HG02642 (cell line): ENCODE data around the gene CLEC4F.

Experiments
- ATAC-seq: cut with Tn5 transposase; IDR thresholded peaks from one replicate; pipeline ENCODE4 v1.9.1; 2021; ENCODE audit warnings: mild to moderate bottlenecking; ENCODE audit not compliant: unreplicated experiment, poor library complexity

The CLEC4F gene

DNA sequence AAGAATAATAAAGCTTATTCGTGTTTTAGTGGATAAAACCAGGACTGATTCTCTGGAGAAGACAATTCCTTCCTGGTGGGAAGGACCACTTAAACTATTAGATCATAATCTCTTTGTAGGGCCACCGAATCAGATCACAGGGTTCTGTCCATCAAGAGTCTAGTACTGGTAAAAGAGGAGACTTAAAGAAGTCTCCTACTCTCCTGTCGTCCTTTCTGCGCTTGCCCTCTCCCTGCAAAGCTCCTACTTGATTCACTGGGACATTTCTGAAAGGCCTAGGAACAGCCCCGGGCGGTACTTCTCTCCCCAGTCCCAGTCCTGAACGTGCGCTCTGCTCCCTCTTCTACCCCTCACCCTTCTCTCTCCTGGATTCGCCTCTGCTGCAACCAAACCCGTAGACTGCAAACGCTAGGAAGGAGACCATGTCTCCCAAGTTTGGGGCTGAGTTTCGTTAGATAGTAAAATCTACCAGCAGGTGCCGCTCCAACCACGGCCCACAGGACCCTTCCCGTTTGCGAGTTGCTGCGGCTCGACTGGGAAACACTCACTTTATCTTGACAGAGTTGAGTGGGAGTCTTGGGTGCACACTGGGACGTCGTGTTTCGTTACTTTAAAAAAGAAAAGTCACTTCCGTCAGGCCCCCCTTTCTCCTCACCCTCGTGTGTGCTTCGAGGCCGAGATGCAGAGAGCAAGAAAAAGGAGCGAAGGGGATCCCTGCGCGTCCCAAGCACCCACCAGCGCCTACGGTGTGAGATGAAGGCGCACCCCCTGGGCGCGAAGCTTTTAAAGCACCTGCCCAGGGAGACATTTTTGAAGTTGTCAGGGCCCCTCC, 30.9 kb downstream of the CLEC4F start:
- no peak for ATAC-seq

DNA sequence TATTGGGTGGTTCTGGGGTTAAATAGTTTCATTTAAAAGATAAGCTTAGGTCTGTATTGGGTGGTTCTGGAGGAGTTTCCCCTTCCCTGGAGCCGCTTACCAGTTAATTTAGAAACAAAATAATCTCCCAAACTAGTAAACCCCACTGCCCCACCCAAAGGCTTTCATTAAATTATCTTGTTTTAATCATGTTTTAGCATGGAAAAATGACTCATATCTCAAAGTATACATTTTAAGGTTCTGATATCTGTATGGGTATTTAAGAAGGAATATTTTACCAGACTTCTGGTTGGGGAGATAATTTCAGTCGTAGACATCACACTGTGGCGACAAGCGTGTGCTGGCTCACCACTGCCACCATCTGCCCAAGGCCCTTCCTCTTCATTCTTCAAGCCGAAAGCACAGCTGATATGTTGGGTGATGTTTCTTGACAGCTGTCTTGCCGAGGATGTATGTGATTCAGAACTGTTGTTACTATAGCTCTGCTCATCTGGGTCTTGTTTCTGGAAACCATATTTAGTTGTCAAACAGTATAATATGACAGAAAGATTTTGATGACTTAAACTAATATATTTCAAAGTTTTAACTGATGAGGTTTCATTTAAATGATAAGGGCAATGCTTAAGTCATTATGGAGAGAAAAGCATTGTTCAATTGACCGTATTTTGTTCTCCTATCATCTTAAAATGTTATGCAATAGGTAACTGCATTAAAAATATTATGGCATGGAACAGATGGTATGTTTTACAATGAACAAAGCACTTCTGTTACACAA, 35.1 kb downstream of the CLEC4F start:
- peak; percentile 46 for ATAC-seq

DNA sequence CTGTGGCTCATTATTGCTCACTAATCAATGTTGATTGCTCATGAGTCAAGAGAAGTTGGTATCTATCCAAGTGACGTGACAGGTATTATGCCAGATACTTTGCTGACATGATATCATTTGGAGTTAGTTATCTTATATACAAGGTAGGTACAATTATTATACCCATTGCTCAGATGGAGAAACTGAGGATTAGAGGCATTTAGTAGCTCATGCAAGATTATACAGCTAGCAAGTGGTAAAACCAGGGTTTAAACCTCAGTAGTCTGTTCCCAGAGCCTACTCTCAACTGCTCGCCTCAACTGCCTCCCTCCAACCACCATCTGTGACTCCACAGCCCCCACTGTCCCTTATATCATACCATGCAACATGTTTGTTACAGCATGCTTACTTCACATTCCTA, 36.1 kb downstream of the CLEC4F start:
- no peak for ATAC-seq

GRCh38 chr2:70779911-70780545, 40.4 kb downstream of the CLEC4F start:
- no peak for ATAC-seq

DNA sequence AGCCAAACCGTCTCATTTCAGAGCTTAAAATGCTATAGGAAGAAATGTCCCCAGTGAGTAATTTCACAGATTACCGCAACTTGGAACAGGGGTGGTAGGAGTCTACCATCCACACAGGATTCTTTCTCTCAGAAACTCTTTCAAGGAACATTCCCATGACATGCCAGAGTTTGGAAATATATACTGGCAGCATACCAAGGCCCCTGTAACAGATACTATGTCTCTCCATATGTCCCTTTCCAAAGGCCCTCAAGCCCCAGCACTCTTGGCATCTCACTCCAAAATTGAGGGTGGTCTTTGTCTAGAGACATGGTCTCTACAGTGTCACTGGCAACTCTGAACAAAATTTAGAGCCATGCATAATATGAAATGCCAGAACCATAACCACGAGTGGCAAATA, 40.9 kb downstream of the CLEC4F start:
- no peak for ATAC-seq

DNA sequence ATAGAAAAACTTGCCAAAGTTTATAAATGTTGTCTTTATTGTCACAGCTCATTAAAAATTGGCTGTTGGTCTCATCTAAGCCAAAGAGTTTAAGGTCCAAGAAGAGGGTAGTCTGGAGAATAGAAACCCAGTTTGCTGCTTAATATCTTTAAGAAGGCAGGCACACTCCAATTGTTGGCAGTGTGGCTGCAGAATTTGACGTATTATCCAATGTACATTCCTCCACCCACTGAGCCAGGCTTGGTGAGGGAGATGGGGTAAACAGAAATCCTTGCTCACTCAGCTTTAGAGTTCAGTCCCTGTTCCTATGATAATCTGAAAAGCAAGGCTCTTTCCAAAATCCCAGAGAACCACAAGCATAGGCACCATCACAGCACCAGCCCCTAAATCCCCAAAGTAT, 41.7 kb downstream of the CLEC4F start:
- no peak for ATAC-seq

DNA sequence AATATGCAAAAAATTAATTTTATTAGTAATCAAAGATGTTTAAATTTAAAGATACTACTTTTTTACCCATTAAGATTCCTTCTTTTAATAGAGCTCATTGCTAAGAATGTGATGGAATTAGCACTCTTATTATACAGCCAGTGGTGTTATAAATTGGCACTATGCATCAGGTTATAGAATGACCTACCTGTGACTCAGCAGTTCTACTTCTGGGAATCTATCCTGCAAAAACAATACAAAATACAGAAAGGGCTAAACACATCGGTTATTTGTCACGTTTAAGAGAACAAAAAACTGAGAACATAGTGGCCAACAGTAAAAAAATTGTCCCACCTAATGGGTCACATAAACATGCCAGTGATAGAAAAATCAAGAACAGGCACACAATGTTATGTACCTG, 42.9 kb downstream of the CLEC4F start:
- no peak for ATAC-seq

- ATAC-seq: no peak
Measured at GRCh38 chr2:70776266-70776665, 44.1 kb downstream of the CLEC4F start.

DNA sequence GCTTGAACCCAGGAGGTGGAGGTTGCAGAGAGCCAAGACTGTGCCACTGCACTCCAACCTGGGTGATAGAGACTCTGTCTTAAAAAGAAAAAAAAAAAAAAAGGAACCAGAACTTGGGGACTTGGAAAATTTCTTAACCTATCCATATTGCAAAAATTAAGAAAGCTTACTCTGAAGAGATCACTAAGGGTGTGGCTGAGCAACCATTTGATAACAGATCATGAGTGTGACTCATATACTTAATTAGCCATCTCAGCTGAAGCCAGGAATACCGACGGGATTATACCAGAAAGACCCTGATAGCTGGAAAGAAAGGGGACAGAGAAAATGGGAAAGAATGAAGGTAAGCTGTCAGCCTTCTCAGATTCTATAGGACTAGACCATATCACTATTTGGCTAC, 45.3 kb downstream of the CLEC4F start:
- no peak for ATAC-seq

DNA sequence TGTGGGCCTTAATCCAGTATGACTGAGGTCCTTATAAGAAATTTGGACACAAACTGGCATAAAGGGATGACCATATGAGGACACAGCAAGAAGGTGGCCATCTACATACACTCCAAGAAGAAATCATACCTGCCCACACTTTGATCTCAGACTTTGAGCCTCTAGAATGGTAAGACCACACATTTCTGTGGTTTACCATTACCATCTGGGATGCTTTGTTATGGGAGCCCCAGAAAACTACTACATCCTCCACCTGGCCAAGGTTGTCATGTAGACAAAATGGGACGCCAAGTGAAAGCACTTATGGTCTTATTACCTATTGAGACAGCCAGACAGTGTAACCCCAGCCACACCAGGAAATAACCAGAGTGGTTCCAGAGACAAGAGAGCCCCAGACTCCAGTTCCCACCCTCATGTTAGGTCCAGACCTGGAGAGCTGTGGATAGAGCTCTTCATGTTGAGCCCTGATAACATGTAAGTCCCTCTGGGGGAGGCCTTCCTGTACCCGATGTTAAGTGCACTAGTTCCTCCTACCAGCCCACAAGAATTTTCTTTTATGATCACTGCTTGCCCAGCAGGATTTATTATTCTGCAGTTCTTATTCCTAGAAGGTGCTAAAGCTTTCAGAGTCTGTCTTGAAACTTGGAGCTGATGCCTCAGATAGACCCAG, 47.8 kb downstream of the CLEC4F start:
- ATAC-seq: no peak

DNA sequence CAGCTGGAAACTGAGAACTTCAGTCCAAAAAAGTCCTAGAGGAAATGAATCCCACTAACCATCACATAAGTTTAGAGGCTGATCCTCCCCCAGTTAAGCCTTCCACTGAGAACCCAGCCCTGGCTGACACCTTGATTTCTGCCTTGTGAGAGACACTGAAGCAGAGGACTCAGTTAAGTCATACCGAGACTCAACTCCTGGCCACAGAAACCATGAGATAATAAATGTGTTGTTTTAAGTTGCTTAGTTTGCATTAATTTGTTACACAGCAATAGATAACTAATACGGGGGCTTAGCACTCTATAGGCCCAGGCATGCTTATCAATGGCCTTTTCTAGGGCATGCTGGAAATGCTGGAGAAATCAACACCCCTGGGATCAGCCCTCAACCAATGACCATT, 49.0 kb downstream of the CLEC4F start:
- no peak for ATAC-seq

DNA sequence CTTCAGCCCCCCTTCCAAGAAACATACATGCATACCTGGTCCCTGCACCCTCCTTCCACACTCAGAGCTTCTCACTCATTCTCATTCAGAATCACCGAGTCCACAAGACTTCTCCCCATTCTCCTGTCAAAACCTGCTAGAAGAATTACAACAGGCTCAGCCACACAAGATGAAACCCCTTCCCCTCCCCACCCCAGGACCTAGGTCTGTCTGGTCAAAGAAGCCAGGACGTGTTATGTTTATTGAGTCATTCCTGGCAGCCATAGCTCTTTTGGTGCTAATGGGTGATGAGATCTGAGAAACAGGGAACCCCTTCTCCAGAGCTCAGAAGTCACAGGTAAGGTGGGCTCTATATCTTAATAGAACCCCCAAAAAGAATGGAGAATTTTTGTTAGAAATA, 50.9 kb downstream of the CLEC4F start:
- ATAC-seq: no peak

DNA sequence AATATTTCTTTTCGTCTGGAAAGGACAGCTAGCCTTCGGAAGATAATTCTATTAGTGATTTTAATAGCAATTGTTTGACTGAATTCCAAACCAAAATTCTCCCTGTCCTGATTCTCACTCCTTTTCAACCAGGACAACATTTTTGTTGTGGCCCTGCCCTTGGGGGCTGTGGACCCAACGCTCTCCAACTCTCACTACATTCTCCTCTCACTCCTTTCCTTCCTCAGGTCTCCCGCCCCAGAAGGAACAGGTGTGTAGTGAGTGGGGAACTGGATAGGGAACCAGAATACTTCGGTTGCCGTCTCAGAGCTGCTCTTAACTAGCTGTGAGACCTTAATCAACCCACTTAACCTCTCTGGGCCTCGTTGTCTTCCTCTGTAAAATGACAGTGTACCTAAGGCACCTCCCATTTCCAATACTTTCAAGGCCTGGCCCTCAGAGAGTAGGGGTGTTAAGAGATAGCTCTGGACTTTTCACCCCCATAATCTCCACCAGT, 51.8 kb downstream of the CLEC4F start:
- no peak for ATAC-seq

DNA sequence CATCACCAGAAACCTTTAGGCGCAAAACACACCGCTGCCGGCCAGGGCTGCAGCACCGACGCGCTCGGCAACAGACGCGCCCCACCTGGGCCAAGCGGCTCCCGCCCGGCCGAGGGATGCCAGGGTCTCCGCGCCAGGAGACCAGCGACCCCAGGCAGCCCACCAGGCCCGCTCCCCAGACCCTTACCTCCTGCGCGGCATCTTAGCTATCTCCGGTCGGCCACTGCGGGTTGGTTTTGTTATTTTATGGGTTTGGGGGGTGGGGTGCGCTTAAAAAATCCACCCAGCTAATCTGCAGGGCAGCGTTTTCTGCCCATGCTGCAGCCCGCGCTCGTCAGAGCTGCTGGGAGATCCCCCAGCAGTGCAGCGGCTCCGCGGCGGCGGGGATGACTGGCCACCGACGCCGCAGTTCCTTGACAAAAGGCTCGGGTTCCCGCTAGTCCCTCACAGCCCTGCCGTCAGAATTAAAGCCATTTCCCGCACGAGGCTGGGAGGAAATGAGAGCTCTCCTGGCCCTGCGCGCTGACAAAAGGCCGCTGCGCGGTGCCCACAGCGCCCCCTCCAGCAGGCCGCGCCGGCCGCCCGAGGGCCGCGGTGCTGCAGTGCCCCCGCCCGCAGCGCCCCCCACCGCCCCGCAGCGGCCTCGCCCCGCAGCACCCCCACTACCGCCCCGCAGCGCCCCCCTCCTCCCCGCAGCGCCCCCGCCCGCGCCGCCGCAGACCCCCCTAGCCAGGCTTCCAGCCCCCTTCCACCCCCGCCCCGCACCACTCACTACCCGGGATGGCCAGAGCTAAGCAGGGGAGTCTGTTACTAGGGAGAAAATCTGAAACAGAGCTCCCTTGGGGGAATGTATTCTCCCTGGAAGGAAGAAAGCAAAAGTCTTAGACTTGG, 52.5 kb downstream of the CLEC4F start, which contains the start of gene ADD2:
Gene ADD2 (minus strand): TSS at position 502 of the 891 bp plus-strand sequence. CDS start 61,792 bp downstream, outside the sequence.
- ATAC-seq: peak; percentile 43

- no peak for ATAC-seq
Measured at GRCh38 chr2:70767079-70767698, 53.2 kb downstream of the CLEC4F start.

DNA sequence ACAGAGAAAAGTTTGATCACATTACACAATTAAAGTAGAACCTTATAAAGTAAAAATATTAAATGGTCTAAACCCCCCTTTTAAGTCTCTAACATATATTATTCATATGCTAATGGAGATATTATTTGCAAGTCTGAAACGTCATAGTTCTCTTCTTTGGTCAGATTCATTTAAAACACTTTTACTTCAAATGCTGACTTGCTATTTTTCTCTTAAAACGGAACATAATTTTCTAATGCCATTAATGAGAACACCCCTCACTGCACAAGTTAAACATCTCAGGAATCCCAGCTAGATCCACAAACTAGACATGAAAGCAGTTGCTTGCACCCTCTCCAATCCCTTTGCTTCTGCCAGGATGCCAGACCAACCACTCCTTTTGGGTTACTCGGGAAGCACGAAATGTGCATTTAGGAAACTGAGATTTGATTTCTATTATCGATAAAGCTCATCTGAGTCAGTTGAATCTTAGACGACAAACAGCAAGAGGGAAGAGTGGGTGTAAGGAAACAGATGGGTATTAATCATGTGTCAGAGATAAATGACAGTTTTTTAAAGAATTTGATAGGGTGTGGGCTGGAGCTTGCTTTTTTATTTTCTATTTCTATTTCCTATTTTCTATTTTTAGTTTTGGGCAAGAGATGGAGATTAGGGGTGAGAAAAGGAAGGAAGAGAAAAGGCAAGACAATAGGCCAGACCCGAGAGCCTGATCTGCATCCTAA, 53.9 kb downstream of the CLEC4F start:
- ATAC-seq: no peak

DNA sequence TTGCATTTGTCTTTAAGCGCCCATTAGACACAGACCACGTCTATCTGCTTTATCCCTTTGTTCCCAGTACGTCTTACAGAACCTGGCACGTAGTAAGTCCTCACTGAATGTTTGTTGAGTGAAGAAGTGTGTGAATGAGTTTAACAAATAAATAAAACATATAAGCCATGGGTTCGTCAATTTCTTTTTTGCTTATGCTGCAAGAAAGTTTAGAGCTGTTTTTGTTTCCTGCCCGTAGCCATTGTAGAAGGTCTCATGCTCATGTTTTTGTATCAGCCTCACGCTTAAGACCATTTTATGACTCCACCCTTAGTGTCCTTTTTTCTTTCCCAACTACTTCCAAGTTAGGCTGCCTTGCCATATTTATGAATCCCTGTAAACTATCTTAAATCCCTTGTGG, 54.9 kb downstream of the CLEC4F start:
- ATAC-seq: no peak

- ATAC-seq: no peak
Measured at GRCh38 chr2:70759446-70759845, 61.0 kb downstream of the CLEC4F start.
